Measurements from ENCODE around the gene CYBC1. TPM values are rescaled to one million over a fixed set of nuclear protein-coding genes. Genes with fewer than 3 reads are reported as not detected.

CYBC1 gene
- polyA plus RNA-seq, 1 donor (not counting 4 experiments of a cell fraction or from before 2014, with no cell fraction given), result 30.2 TPM

DNA sequence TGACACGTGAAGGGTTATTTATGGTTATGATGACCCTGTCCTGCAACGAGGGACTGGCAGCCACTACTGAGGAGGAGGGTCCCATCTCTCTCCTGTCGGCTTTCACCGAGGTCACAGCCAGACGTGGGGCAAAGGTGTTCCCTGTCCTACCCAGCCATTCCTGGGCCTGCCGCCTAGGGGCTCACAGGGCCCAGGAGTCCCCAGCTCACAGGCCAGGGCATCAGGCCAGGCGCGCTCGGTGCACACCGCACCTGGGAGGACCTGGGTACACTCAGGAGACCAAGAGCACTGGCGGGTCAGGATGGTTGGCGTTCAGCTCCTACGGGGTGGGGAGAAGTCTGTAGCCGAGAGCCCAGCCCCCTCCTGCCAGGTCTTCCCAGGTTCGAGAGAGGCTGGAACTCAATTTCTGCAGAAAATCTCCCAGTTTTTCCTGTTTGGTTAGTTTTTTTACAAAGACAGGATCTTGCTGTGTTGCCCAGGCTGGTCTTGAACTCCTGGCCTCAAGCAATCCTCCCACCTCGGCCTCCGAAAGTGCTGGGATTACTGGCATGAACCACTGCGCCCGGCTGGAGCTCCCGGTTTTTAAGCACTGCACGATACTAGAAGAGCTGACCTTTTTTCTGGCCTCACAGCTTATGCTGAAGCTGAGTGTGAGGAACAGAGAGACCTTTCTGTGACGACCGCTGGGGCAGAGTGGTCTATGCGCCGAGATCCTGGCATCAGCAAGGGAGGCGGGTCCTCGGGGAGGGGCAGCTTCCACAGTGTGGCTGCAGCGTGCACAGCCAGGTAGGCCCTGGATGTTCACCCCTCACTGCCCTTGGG, 7.7 kb downstream of the CYBC1 start:
- dilution Hi-C loops (cut with MboI; ENCODE audit: extremely low pct_ligation_motif_present, low sequenced_read_pairs), result no loop called here
- DNase-seq (ENCODE audit: low read depth, low spot score), result no peak
- no peak for TF ChIP-seq EZH2 (IDR thresholded peaks at IDR 0.05; ENCODE audit: low read length)
- TF ChIP-seq, protein P1, sequence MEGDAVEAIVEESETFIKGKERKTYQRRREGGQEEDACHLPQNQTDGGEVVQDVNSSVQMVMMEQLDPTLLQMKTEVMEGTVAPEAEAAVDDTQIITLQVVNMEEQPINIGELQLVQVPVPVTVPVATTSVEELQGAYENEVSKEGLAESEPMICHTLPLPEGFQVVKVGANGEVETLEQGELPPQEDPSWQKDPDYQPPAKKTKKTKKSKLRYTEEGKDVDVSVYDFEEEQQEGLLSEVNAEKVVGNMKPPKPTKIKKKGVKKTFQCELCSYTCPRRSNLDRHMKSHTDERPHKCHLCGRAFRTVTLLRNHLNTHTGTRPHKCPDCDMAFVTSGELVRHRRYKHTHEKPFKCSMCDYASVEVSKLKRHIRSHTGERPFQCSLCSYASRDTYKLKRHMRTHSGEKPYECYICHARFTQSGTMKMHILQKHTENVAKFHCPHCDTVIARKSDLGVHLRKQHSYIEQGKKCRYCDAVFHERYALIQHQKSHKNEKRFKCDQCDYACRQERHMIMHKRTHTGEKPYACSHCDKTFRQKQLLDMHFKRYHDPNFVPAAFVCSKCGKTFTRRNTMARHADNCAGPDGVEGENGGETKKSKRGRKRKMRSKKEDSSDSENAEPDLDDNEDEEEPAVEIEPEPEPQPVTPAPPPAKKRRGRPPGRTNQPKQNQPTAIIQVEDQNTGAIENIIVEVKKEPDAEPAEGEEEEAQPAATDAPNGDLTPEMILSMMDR (optimal IDR thresholded peaks at IDR 0.05 in 1 of 3, IDR thresholded peaks at IDR 0.05 in 1 of 3, conservative IDR thresholded peaks at IDR 0.05 in 1 of 3; ENCODE audit: extremely low read depth in 1 of 3, insufficient read depth in 2 of 3, low read length in 3 of 3), result no peak
- H3K27me3 ChIP-seq (ENCODE audit: control insufficient read depth, extremely low read depth, insufficient read depth, low read length), result no peaks in the 10 kb centered on the region
- H3K27ac ChIP-seq (ENCODE audit: control insufficient read depth, insufficient read depth, low read length), result no peak overlapping the region
- H3K79me2 ChIP-seq (ENCODE audit: control insufficient read depth, insufficient read depth, low read length), result no peaks in the 10 kb centered on the region
- H3K9me3 ChIP-seq (ENCODE audit: control insufficient read depth, low read depth, low read length), result no peaks in the 10 kb centered on the region
- H2AFZ ChIP-seq (ENCODE audit: control insufficient read depth, low read length), result no peak overlapping the region
- H3K4me2 ChIP-seq (ENCODE audit: control insufficient read depth, extremely low read depth, insufficient read depth, low read depth, low read length), result no peak overlapping the region
- no peaks in the 10 kb centered on the region for H4K20me1 ChIP-seq (ENCODE audit: control insufficient read depth, extremely low read depth, insufficient read depth, low read length)
- H3K9me1 ChIP-seq (ENCODE audit: control insufficient read depth, extremely low read depth, insufficient read depth, low read length), result no peaks in the 10 kb centered on the region
- no peak overlapping the region for H3K4me3 ChIP-seq (ENCODE audit: control insufficient read depth in 2 of 3, extremely low read depth in 1 of 3, insufficient read depth in 2 of 3, low read depth in 1 of 3, low read length in 3 of 3)
- H3K4me1 ChIP-seq (ENCODE audit: control insufficient read depth, extremely low read depth, insufficient read depth, low read length), result no peaks in the 10 kb centered on the region
- H3K9ac ChIP-seq (ENCODE audit: control insufficient read depth, extremely low read depth, insufficient read depth, low read length), result no peak overlapping the region
- peaks cover 7 to 14% of the 10 kb centered on the region in 2 experiments for H3K36me3 ChIP-seq (ENCODE audit: control insufficient read depth in 2 of 2, extremely low read depth in 1 of 2, insufficient read depth in 2 of 2, low read length in 2 of 2)
- no peak for FAIRE-seq

DNA sequence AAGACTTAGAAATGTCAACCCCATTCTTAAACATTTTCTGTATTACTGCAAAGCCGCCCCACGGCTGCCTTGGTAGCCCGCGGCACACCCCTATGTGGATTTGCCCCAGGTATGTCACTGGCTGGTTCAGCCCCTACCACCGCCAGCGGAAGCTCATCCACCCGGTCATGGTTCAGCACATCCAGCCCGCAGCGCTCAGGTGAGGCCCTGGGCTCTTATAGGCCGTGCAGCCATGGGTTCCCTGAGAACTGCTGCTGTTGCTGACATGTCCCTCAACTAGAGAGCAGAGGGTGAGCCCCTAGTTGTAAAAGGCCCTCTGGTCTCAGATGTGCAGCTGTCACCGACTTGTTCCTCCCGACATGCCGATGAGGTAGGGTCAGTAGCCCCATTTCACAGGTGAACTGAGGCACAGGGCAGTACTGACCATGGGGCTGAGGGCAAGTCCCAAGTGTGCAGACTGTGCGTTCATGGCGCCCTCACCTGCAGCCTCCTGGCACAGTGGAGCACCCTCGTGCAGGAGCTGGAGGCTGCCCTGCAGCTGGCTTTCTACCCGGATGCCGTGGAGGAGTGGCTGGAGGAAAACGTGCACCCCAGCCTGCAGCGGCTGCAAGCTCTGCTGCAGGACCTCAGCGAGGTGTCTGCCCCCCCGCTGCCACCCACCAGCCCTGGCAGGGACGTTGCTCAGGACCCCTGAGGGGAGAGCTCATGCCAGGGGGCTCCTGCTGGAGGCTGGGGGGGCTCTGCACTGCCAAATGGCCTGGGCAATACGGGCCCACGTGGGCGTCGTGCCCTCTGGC, 8.7 kb downstream of the CYBC1 start:
- Histone ChIP-seq H4K20me1 (ENCODE audit: control insufficient read depth, extremely low read depth, insufficient read depth, low read length) (no peaks in the 10 kb centered on the region), H3K4me2 (ENCODE audit: control insufficient read depth, extremely low read depth, insufficient read depth, low read depth, low read length) (no peak overlapping the region), H3K27me3 (ENCODE audit: control insufficient read depth, extremely low read depth, insufficient read depth, low read length) (no peaks in the 10 kb centered on the region), H2AFZ (ENCODE audit: control insufficient read depth, low read length) (no peak overlapping the region), H3K9me3 (ENCODE audit: control insufficient read depth, low read depth, low read length) (no peaks in the 10 kb centered on the region), H3K36me3 (ENCODE audit: control insufficient read depth in 2 of 2, extremely low read depth in 1 of 2, insufficient read depth in 2 of 2, low read length in 2 of 2) (peaks cover 7 to 14% of the 10 kb centered on the region in 2 experiments), H3K9ac (ENCODE audit: control insufficient read depth, extremely low read depth, insufficient read depth, low read length) (no peak overlapping the region), H3K4me1 (ENCODE audit: control insufficient read depth, extremely low read depth, insufficient read depth, low read length) (no peaks in the 10 kb centered on the region), H3K27ac (ENCODE audit: control insufficient read depth, insufficient read depth, low read length) (no peak overlapping the region), H3K4me3 (ENCODE audit: control insufficient read depth in 2 of 3, extremely low read depth in 1 of 3, insufficient read depth in 2 of 3, low read depth in 1 of 3, low read length in 3 of 3) (no peak overlapping the region), H3K79me2 (ENCODE audit: control insufficient read depth, insufficient read depth, low read length) (no peaks in the 10 kb centered on the region), H3K9me1 (ENCODE audit: control insufficient read depth, extremely low read depth, insufficient read depth, low read length) (no peaks in the 10 kb centered on the region)
- FAIRE-seq (no peak), DNase-seq (ENCODE audit: low read depth, low spot score) (no peak)
- dilution Hi-C loops (cut with MboI; ENCODE audit: extremely low pct_ligation_motif_present, low sequenced_read_pairs), result no loop called here
- TF ChIP-seq, protein P1 (optimal IDR thresholded peaks at IDR 0.05 in 1 of 3, IDR thresholded peaks at IDR 0.05 in 1 of 3, conservative IDR thresholded peaks at IDR 0.05 in 1 of 3; ENCODE audit: extremely low read depth in 1 of 3, insufficient read depth in 2 of 3, low read length in 3 of 3), result no peak
- no peak for TF ChIP-seq EZH2 (IDR thresholded peaks at IDR 0.05; ENCODE audit: low read length)

All from keratinocyte (primary cell).